HepG2 (cell line): ENCODE measurements around the gene PDGFRB. TPM values are rescaled to one million over a fixed set of nuclear protein-coding genes. Genes with fewer than 3 reads are reported as not detected.

Source experiments
- ATAC-seq: fragments of 200-7000 bp; cut with Tn5 transposase; 3 replicates; pipeline ENCODE4 v1.9.1; 2020; ENCODE audit warnings: mild to moderate bottlenecking, moderate library complexity
- BruUV-seq: library from RNA; stranded (reverse); fragments of 400-500 nt; replicated peaks from 2 replicates; lab custom pipeline; 2021; lab: Mats Ljungman, UMichigan
- CTCF ChIA-PET: fragments of 300-600 bp; formaldehyde crosslinking; extraction: SDS; loops from one replicate; lab custom pipeline; 2021; ENCODE audit warnings: low total read pairs, inconsistent platforms, low intra/inter-chr PET ratio; lab: Yijun Ruan, JAX
- POLR2A ChIA-PET: fragments of 350-600 bp; sonication (Branson Sonifier 250); formaldehyde crosslinking; loops from one replicate; lab custom pipeline; 2020; ENCODE audit warnings: antibody characterized with exemption, inconsistent platforms; lab: Yijun Ruan, JAX
- DNase-seq: peaks from one replicate; pipeline ENCODE4 v3.0.0-alpha.2; 2015; ENCODE audit warnings: low spot score
- FAIRE-seq: peaks from 3 replicates; lab custom pipeline; 2011; peaks lifted over from hg19 to GRCh38; lab: Jason Lieb, UNC
- H2AFZ ChIP-seq: one replicate; pipeline ENCODE4 v1.6.1; 2011; ENCODE audit warnings: low read length, inconsistent platforms
- H3K27ac ChIP-seq: fragments of 300-600 bp; 3 replicates; pipeline ENCODE4 v1.8.0; 2011; ENCODE audit warnings: mixed run types, mild to moderate bottlenecking, mixed read lengths, low read length, inconsistent platforms; ENCODE audit not compliant: insufficient read depth; ENCODE audit errors: extremely low read length
- H3K27me3 ChIP-seq, 2 experiments: fragments of 200-600 bp in 1 of 2; 2 replicates in 1 of 2; 3 replicates in 1 of 2; pipeline versions ENCODE4 v1.6.0 to v1.8.0; 2011; ENCODE audit warnings: low read length in 2 of 2, mild to moderate bottlenecking in 2 of 2, moderate library complexity in 2 of 2, inconsistent platforms in 1 of 2; ENCODE audit not compliant: insufficient read depth in 2 of 2, control insufficient read depth in 1 of 2
- H3K36me3 ChIP-seq, 2 experiments: fragments of 200-600 bp in 1 of 2; replicated peaks in 1 of 2; 2 replicates in 1 of 2; 3 replicates in 1 of 2; pipeline versions ENCODE4 v1.5.1 to v1.8.0; 2011; ENCODE audit warnings: low read length in 2 of 2, inconsistent platforms in 1 of 2; ENCODE audit not compliant: insufficient read depth in 2 of 2, control insufficient read depth in 1 of 2
- H3K4me1 ChIP-seq: 2 replicates; pipeline ENCODE4 v1.5.1; 2012; ENCODE audit warnings: low read length, inconsistent platforms; ENCODE audit not compliant: insufficient read depth
- H3K4me2 ChIP-seq: 2 replicates; pipeline ENCODE4 v1.6.0; 2011; ENCODE audit warnings: low read depth, low read length, inconsistent platforms
- H3K4me3 ChIP-seq, 3 experiments: fragments of 200-600 bp in 1 of 3; sonication (generic), shearing (Covaris generic) in 1 of 3; replicated peaks in 1 of 3; 2 replicates each; pipeline ENCODE4 v1.5.1; 2011 to 2016; ENCODE audit warnings: low read length in 3 of 3, inconsistent platforms in 2 of 3, low read depth in 2 of 3, mild to moderate bottlenecking in 2 of 3, control low read depth in 1 of 3, mixed read lengths in 1 of 3; ENCODE audit not compliant: insufficient read depth in 1 of 3
- H3K79me2 ChIP-seq: one replicate; pipeline ENCODE4 v1.6.1; 2011; ENCODE audit warnings: low read length, inconsistent platforms; ENCODE audit not compliant: insufficient read depth
- H3K9ac ChIP-seq: 2 replicates; pipeline ENCODE4 v1.6.0; 2011; ENCODE audit warnings: mild to moderate bottlenecking, low read depth, low read length, inconsistent platforms; ENCODE audit not compliant: insufficient read depth
- H3K9me3 ChIP-seq: 2 replicates; pipeline ENCODE4 v1.5.1; 2012; ENCODE audit warnings: mild to moderate bottlenecking, low read length
- H4K20me1 ChIP-seq: 2 replicates; pipeline ENCODE4 v1.6.0; 2011; ENCODE audit warnings: inconsistent platforms, mild to moderate bottlenecking, low read length, moderate library complexity; ENCODE audit not compliant: insufficient read depth
- ARID4A ChIP-seq: sonication (generic); formaldehyde crosslinking; IDR thresholded peaks from 2 replicates; pipeline ENCODE4 v1.5.0; 2020; ENCODE audit warnings: mild to moderate bottlenecking, missing genetic modification reagents, borderline replicate concordance
- ASH2L ChIP-seq: fragments of 300-600, 200-600 bp; sonication (generic); IDR thresholded peaks from 2 replicates; pipeline ENCODE4 v1.7.0; 2017; ENCODE audit warnings: low read depth, mild to moderate bottlenecking, moderate library complexity, mixed read lengths, low read length; ENCODE audit not compliant: insufficient read length
- MATR3 ChIP-seq: sonication (generic); formaldehyde crosslinking; IDR thresholded peaks from 2 replicates; pipeline ENCODE4 v1.4.0; 2020; ENCODE audit warnings: missing genetic modification reagents
- NFE2L1 ChIP-seq: sonication (generic); formaldehyde crosslinking; IDR thresholded peaks from 2 replicates; pipeline ENCODE4 v1.4.0; 2020; ENCODE audit warnings: missing genetic modification reagents, mild to moderate bottlenecking, borderline replicate concordance
- ONECUT2 ChIP-seq: sonication (generic); formaldehyde crosslinking; IDR thresholded peaks from 2 replicates; pipeline ENCODE4 v1.4.0; 2020; ENCODE audit warnings: missing genetic modification reagents
- PATZ1 ChIP-seq: sonication (generic); formaldehyde crosslinking; IDR thresholded peaks from 2 replicates; pipeline ENCODE4 v1.4.0; 2020; ENCODE audit warnings: missing genetic modification reagents
- PITX1 ChIP-seq: sonication (generic); formaldehyde crosslinking; IDR thresholded peaks from 2 replicates; pipeline ENCODE4 v1.5.1; 2020; ENCODE audit warnings: mild to moderate bottlenecking, missing genetic modification reagents
- POLR2G ChIP-seq: fragments of 200-400 bp; formaldehyde crosslinking; IDR thresholded peaks from 2 replicates; pipeline ENCODE4 v1.6.1; 2018; ENCODE audit warnings: mild to moderate bottlenecking, low read depth, low read length, moderate library complexity
- ZNF180 ChIP-seq: sonication (generic); formaldehyde crosslinking; IDR thresholded peaks from 2 replicates; pipeline ENCODE4 v1.4.0; 2020; ENCODE audit warnings: low read depth, missing genetic modification reagents, borderline replicate concordance
- ZNF230 ChIP-seq: sonication (generic); formaldehyde crosslinking; IDR thresholded peaks from 2 replicates; pipeline ENCODE4 v1.4.0; 2020; ENCODE audit warnings: mild to moderate bottlenecking, missing genetic modification reagents
- ZNF468 ChIP-seq: sonication (generic); formaldehyde crosslinking; IDR thresholded peaks from 2 replicates; pipeline ENCODE4 v1.8.0; 2022; ENCODE audit warnings: mild to moderate bottlenecking, moderate library complexity, missing genetic modification reagents
- ZNF704 ChIP-seq: sonication (generic); formaldehyde crosslinking; IDR thresholded peaks from 2 replicates; pipeline ENCODE4 v1.8.1; 2023; ENCODE audit warnings: mild to moderate bottlenecking, inconsistent platforms, moderate library complexity, missing genetic modification reagents, borderline replicate concordance
- WGBS: methylation state at CpG from one replicate; pipeline ENCODE4 v1.1.6; 2017; ENCODE audit warnings: low lambda C conversion rate; 5-methylcytosine and 5-hydroxymethylcytosine counted together
- in situ Hi-C: cut with HindIII; loops from 2 replicates; pipeline ENCODE4 v1.10.0; 2017; ENCODE audit warnings: low pct_unique_long_range_greater_than_20kb; ENCODE audit not compliant: extremely low pct_ligation_motif_present
- intact Hi-C: fragments of 100-400 bp; cut with micrococcal nuclease; formaldehyde crosslinking; loops from one replicate; pipeline ENCODE4 v1.10.0; 2022; ENCODE audit not compliant: unreplicated experiment
- polyA plus RNA-seq, 8 experiments: library from polyadenylated mRNA; depleted of rRNA in 3 of 8; stranded (reverse) in 7 of 8; unstranded in 1 of 8; fragments of >200 nt; fragmentation: Illumina TruSeq in 4 of 8; extraction: Trizol in 4 of 8; gene quantifications; 2 replicates each; pipeline versions ENCODE4 v1.2.1 to v1.2.3, GENCODE V29; 2011 to 2016; ENCODE audit warnings: low read depth in 4 of 8, missing spikeins in 1 of 8, mixed read lengths in 1 of 8; ENCODE audit not compliant: insufficient read depth in 1 of 8
- total RNA-seq, 5 experiments: library from RNA; depleted of rRNA; stranded (reverse); fragments of >200 nt; fragmentation: Illumina TruSeq; extraction: Trizol; gene quantifications; 2 replicates each; pipeline ENCODE4 v1.2.3, GENCODE V29; 2016; ENCODE audit warnings: low read depth in 1 of 5

The PDGFRB gene
- total and polyA plus RNA-seq, 2 of the 13 experiments (the other 11 are each of a cell fraction or from before 2014, with no cell fraction given) = 4.0 to 21.0 TPM

GRCh38 chr5:150190987-150191386 lies 35.3 kb upstream of the PDGFRB start (continued):
- TF ChIP-seq PATZ1 (CRISPR knock-in tag) (no peak), ZNF468 (CRISPR knock-in tag) (no peak), POLR2G (no peak), ARID4A (CRISPR knock-in tag) (no peak), PITX1 (CRISPR knock-in tag) (no peak), ONECUT2 (CRISPR knock-in tag) (no peak)

- H3K36me3 ChIP-seq = no peaks in the 10 kb centered on the region
- H3K4me3 ChIP-seq = no peak overlapping the region
- no peak for DNase-seq
- H4K20me1 ChIP-seq = no peaks in the 10 kb centered on the region
- no peaks in the 10 kb centered on the region for H3K9me3 ChIP-seq
- in situ Hi-C loops (no loop called here), intact Hi-C loops (no loop called here)
- H3K27ac ChIP-seq = no peak overlapping the region
- peaks cover 15% of the 10 kb centered on the region for H3K4me1 ChIP-seq
- POLR2A ChIA-PET = no interaction called here
- ATAC-seq = no peak
- CTCF ChIA-PET = no interaction called here
- TF ChIP-seq ZNF180 (CRISPR knock-in tag) (no peak), ASH2L (no peak), ZNF230 (CRISPR knock-in tag) (no peak), ZNF704 (no peak), MATR3 (no peak), NFE2L1 (no peak)
- H3K9ac ChIP-seq = no peak overlapping the region
- WGBS = 33% methylated on average over 10 of the region's 16 CpGs
- H3K4me2 ChIP-seq = no peak overlapping the region
- H3K79me2 ChIP-seq = no peaks in the 10 kb centered on the region
- H3K27me3 ChIP-seq = peaks cover 0 to 30% of the 10 kb centered on the region in 2 experiments
- no TSS peak for BruUV-seq
- no peak overlapping the region for H2AFZ ChIP-seq
- no peak for FAIRE-seq
Observed at GRCh38 chr5:150190503-150190979, 34.9 kb upstream of the PDGFRB start.
